RWPE2 (cell line): ENCODE data around the gene PDE6B.
A peak's percentile ranks its signal among the peaks of the same experiment; 100 is the strongest.

Experiments
- ATAC-seq: fragments of 200-7000 bp; cut with Tn5 transposase; 3 replicates; pipeline ENCODE4 v1.9.1; 2021; ENCODE audit warnings: low read depth
- DNase-seq: peaks from one replicate; pipeline ENCODE4 v3.0.0-alpha.2; 2020; ENCODE audit warnings: low spot score
- H3K27ac ChIP-seq: fragments of 450-650 bp; 2 replicates; pipeline ENCODE4 v1.5.1; 2017; ENCODE audit warnings: mild to moderate bottlenecking; ENCODE audit not compliant: poor library complexity, severe bottlenecking
- H3K27me3 ChIP-seq: fragments of 250-450 bp; sonication (Bioruptor Pico); 2 replicates; pipeline ENCODE4 v1.5.1; 2021; ENCODE audit warnings: mild to moderate bottlenecking, moderate library complexity; ENCODE audit not compliant: insufficient read depth, poor library complexity, severe bottlenecking
- H3K36me3 ChIP-seq: fragments of 250-450 bp; sonication (Bioruptor Pico); 2 replicates; pipeline ENCODE4 v1.5.1; 2020; ENCODE audit warnings: low read depth, mild to moderate bottlenecking, moderate library complexity
- H3K4me1 ChIP-seq: fragments of 250-450 bp; sonication (Bioruptor Pico); 2 replicates; pipeline ENCODE4 v1.5.1; 2021; ENCODE audit warnings: mild to moderate bottlenecking, moderate library complexity; ENCODE audit not compliant: insufficient read depth, poor library complexity, severe bottlenecking
- H3K4me3 ChIP-seq: fragments of 250-450 bp; sonication (Bioruptor Pico); 2 replicates; pipeline ENCODE4 v1.5.1; 2021; ENCODE audit warnings: mild to moderate bottlenecking, moderate library complexity; ENCODE audit not compliant: severe bottlenecking
- H3K9me3 ChIP-seq: fragments of 250-450 bp; sonication (Bioruptor Pico); 2 replicates; pipeline ENCODE4 v1.5.1; 2021; ENCODE audit warnings: mild to moderate bottlenecking, moderate library complexity; ENCODE audit not compliant: severe bottlenecking
- CTCF ChIP-seq: fragments of 450-650 bp; IDR thresholded peaks from one replicate; pipeline ENCODE4 v1.5.1; 2017; ENCODE audit warnings: mild to moderate bottlenecking, moderate library complexity; ENCODE audit not compliant: poor library complexity, severe bottlenecking

Gene PDE6B

GRCh38 chr4:663438-664428, 38.4 kb downstream of the PDE6B start:
- no peaks in the 10 kb centered on the region for H3K27me3 ChIP-seq
- ATAC-seq (peak; percentile 37), DNase-seq (no peak)
- no peaks in the 10 kb centered on the region for H3K4me1 ChIP-seq
- TF ChIP-seq CTCF, result no peak
- no peaks in the 10 kb centered on the region for H3K9me3 ChIP-seq
- H3K36me3 ChIP-seq, result no peaks in the 10 kb centered on the region
- no peak overlapping the region for H3K27ac ChIP-seq
- peak overlapping the region; percentile 40 for H3K4me3 ChIP-seq

GRCh38 chr4:664713-665231, 39.4 kb downstream of the PDE6B start:
- H3K36me3 ChIP-seq, result no peaks in the 10 kb centered on the region
- H3K4me3 ChIP-seq, result no peak overlapping the region
- ATAC-seq (no peak), DNase-seq (no peak)
- no peaks in the 10 kb centered on the region for H3K27me3 ChIP-seq
- no peak for TF ChIP-seq CTCF
- H3K9me3 ChIP-seq, result no peaks in the 10 kb centered on the region
- no peaks in the 10 kb centered on the region for H3K4me1 ChIP-seq
- no peak overlapping the region for H3K27ac ChIP-seq

- H3K27me3 ChIP-seq, result no peaks in the 10 kb centered on the region
- no peaks in the 10 kb centered on the region for H3K9me3 ChIP-seq
- no peaks in the 10 kb centered on the region for H3K4me1 ChIP-seq
- TF ChIP-seq CTCF, result no peak
- no peaks in the 10 kb centered on the region for H3K36me3 ChIP-seq
- no peak overlapping the region for H3K27ac ChIP-seq
- ATAC-seq, result no peak
- DNase-seq, result no peak
- H3K4me3 ChIP-seq, result no peak overlapping the region
These were observed 40.0 kb downstream of the PDE6B start for GRCh38 chr4:665381-665750.

- Histone ChIP-seq H3K4me3 (no peak overlapping the region), H3K27me3 (no peaks in the 10 kb centered on the region), H3K36me3 (peaks cover 4% of the 10 kb centered on the region; the same call in 1 of the 2 replicates), H3K4me1 (no peaks in the 10 kb centered on the region), H3K9me3 (no peaks in the 10 kb centered on the region), H3K27ac (no peak overlapping the region)
- no peak for TF ChIP-seq CTCF
- DNase-seq (no peak), ATAC-seq (peak; percentile 7; the same call in 1 of the 3 replicates)
These were observed 40.5 kb downstream of the PDE6B start for GRCh38 chr4:665751-666435.
